DND-41 (cell line): ENCODE measurements around the gene PPP1R11.

ENCODE experiments used
- ATAC-seq: fragments of 200-7000 bp; cut with Tn5 transposase; 3 replicates; pipeline ENCODE4 v1.9.1; 2021; ENCODE audit warnings: low read depth; ENCODE audit not compliant: insufficient read depth
- DNase-seq: peaks from one replicate; pipeline ENCODE4 v3.0.0-alpha.2; 2020
- H2AFZ ChIP-seq: 2 replicates; pipeline ENCODE4 v1.6.0; 2012; ENCODE audit warnings: low read depth, low read length
- H3K27ac ChIP-seq: 2 replicates; pipeline ENCODE4 v1.5.1; 2012; ENCODE audit warnings: low read length, inconsistent platforms
- H3K27me3 ChIP-seq: fragments of 200-600 bp; sonication (generic); 2 replicates; pipeline ENCODE4 v1.6.0; 2012; ENCODE audit warnings: low read length, mild to moderate bottlenecking, inconsistent platforms; ENCODE audit not compliant: insufficient read depth, poor library complexity
- H3K36me3 ChIP-seq: 2 replicates; pipeline ENCODE4 v1.5.1; 2012; ENCODE audit warnings: low read length, inconsistent platforms; ENCODE audit not compliant: insufficient read depth
- H3K4me1 ChIP-seq: 2 replicates; pipeline ENCODE4 v1.5.1; 2012; ENCODE audit warnings: mild to moderate bottlenecking, low read length; ENCODE audit not compliant: insufficient read depth
- H3K4me2 ChIP-seq: 2 replicates; pipeline ENCODE4 v1.6.0; 2012; ENCODE audit warnings: mild to moderate bottlenecking, moderate library complexity, low read length, inconsistent platforms; ENCODE audit not compliant: insufficient read depth
- H3K4me3 ChIP-seq, 2 experiments: fragments of 200-600 bp in 1 of 2; shearing (Covaris generic) in 1 of 2; 2 replicates each; pipeline ENCODE4 v1.5.1; 2012 to 2016; ENCODE audit warnings: inconsistent platforms in 2 of 2, low read length in 2 of 2, mild to moderate bottlenecking in 2 of 2, low read depth in 1 of 2, moderate library complexity in 1 of 2
- H3K79me2 ChIP-seq: 2 replicates; pipeline ENCODE4 v1.6.0; 2012; ENCODE audit warnings: low read length, inconsistent platforms; ENCODE audit not compliant: insufficient read depth
- H3K9ac ChIP-seq: 2 replicates; pipeline ENCODE4 v1.6.0; 2012; ENCODE audit warnings: low read depth, mild to moderate bottlenecking, inconsistent platforms, low read length, moderate library complexity
- H3K9me3 ChIP-seq: 2 replicates; pipeline ENCODE4 v1.5.1; 2012; ENCODE audit warnings: low read length, moderate library complexity, mild to moderate bottlenecking, inconsistent platforms; ENCODE audit not compliant: insufficient read depth, severe bottlenecking
- H4K20me1 ChIP-seq: 2 replicates; pipeline ENCODE4 v1.6.0; 2012; ENCODE audit warnings: low read length; ENCODE audit not compliant: insufficient read depth
- EZH2 ChIP-seq: IDR thresholded peaks from 3 replicates; pipeline ENCODE4 v1.6.1; 2012; ENCODE audit warnings: borderline replicate concordance, low read depth, mild to moderate bottlenecking, moderate library complexity, low read length, inconsistent platforms; ENCODE audit not compliant: severe bottlenecking
- TF ChIP-seq, protein P1 (sequence below): IDR thresholded peaks from 2 replicates; pipeline ENCODE4 v1.5.1; 2012; ENCODE audit warnings: borderline replicate concordance, low read length, moderate library complexity, mild to moderate bottlenecking; ENCODE audit not compliant: poor library complexity, severe bottlenecking; ENCODE audit errors: extremely low read depth

Gene PPP1R11

DNA sequence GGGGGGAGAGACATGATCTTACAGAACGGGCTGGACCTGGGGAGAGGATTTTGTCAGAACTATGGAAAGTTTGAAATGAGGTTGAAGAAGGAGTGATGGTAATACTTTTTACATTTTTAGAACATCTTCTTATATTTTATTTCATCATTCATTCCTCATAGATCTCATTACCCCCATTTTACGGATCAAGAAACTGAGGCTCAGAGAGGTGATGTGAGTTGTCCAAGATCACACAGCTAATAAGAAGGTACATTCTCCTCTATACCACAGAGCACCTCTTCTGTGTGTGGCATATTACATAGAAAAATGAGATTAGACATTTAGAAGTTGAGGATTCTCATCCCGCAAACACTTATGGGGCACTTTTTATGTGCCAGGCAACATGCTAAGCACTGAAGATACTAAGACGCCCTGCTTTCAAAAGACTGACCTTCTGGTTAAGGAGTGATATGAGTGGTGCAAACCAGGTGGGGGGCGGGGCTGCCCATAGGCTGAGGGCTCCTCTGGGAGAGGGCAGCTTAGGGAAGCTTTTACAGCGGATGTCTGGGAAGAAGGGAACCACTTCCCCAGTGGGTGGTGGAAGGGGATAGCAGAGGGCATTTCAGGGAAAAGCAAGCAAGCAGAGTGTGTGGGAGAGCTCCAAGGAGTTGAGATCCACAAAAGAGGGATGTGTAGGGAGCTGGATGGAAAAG is 26.0 kb downstream of the PPP1R11 start:
- Histone ChIP-seq H3K27me3 (peaks cover 49% of the 10 kb centered on the region), H4K20me1 (no peaks in the 10 kb centered on the region), H3K4me3 (no peak overlapping the region), H3K4me1 (no peaks in the 10 kb centered on the region), H3K4me2 (no peak overlapping the region), H3K9me3 (no peaks in the 10 kb centered on the region), H3K9ac (no peak overlapping the region), H3K36me3 (no peaks in the 10 kb centered on the region), H3K27ac (no peak overlapping the region), H2AFZ (no peak overlapping the region), H3K79me2 (no peaks in the 10 kb centered on the region)
- ATAC-seq (no peak), DNase-seq (no peak)
- TF ChIP-seq EZH2: no peak
- TF ChIP-seq, protein P1, sequence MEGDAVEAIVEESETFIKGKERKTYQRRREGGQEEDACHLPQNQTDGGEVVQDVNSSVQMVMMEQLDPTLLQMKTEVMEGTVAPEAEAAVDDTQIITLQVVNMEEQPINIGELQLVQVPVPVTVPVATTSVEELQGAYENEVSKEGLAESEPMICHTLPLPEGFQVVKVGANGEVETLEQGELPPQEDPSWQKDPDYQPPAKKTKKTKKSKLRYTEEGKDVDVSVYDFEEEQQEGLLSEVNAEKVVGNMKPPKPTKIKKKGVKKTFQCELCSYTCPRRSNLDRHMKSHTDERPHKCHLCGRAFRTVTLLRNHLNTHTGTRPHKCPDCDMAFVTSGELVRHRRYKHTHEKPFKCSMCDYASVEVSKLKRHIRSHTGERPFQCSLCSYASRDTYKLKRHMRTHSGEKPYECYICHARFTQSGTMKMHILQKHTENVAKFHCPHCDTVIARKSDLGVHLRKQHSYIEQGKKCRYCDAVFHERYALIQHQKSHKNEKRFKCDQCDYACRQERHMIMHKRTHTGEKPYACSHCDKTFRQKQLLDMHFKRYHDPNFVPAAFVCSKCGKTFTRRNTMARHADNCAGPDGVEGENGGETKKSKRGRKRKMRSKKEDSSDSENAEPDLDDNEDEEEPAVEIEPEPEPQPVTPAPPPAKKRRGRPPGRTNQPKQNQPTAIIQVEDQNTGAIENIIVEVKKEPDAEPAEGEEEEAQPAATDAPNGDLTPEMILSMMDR: no peak

DNA sequence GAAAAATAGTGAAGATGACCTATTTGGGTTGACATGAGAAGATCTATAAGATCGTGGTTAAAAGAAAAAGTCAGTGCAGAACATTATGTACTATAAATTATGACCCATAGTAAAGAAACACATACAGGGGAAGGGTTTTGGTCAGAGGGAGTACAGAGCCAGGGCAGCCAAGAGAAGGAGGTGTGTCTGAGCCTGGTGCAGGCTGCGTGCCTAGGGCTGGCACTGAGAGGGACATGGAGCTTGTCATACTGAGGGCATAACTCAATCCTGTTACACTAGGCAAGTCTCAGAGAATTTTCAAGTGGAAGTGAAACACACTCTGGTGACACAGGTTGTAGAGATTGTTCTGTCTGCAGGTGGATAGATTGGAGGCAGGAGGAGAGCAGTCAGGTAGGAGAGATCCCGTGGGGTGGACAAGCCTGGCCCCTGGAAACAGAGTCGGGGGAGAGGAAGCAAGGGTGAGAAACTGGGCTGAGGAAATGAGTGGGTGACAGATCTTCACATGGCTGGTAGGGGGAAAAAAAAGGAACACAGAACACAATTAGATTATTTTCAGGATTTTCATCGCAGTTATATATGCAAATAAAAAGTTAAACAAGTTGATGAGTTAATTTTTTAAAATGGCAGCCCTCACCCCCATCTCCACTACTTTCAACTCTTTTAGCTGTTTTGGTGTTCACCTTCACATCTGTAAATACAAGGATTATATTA is 27.1 kb downstream of the PPP1R11 start:
- no peak overlapping the region for H3K4me2 ChIP-seq
- TF ChIP-seq, protein P1: no peak
- no peak for TF ChIP-seq EZH2
- no peaks in the 10 kb centered on the region for H3K36me3 ChIP-seq
- H3K4me3 ChIP-seq: no peak overlapping the region
- no peak for ATAC-seq
- no peak overlapping the region for H3K27ac ChIP-seq
- no peak for DNase-seq
- no peaks in the 10 kb centered on the region for H3K4me1 ChIP-seq
- H2AFZ ChIP-seq: no peak overlapping the region
- no peaks in the 10 kb centered on the region for H3K9me3 ChIP-seq
- H3K27me3 ChIP-seq: peaks cover 53% of the 10 kb centered on the region
- no peaks in the 10 kb centered on the region for H4K20me1 ChIP-seq
- no peak overlapping the region for H3K9ac ChIP-seq
- no peaks in the 10 kb centered on the region for H3K79me2 ChIP-seq

DNA sequence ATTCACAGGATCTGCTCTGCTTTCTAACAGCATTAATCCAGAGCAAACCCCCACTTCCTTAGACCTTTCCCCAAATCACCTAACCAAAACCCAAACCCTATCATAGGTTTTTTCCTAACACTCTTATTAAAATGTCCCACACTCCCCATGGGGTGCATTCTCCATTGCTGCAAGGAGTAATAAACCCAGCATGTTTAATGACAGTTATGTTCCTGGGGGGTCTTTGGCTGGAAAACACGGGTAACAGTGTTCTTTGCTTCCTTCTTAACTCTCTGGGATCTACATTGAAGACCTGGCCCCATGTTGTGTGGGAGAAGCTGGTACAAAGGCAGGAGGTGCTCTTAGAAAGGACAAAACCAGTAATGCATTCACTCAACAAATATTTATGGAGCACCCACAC is 29.8 kb downstream of the PPP1R11 start:
- TF ChIP-seq EZH2: no peak
- TF ChIP-seq, protein P1: no peak
- peaks cover 6% of the 10 kb centered on the region for H3K4me1 ChIP-seq
- ATAC-seq: no peak
- no peak overlapping the region for H3K9ac ChIP-seq
- no peak overlapping the region for H3K27ac ChIP-seq
- H4K20me1 ChIP-seq: no peaks in the 10 kb centered on the region
- H3K36me3 ChIP-seq: no peaks in the 10 kb centered on the region
- no peak overlapping the region for H2AFZ ChIP-seq
- H3K9me3 ChIP-seq: no peaks in the 10 kb centered on the region
- H3K79me2 ChIP-seq: no peaks in the 10 kb centered on the region
- no peak overlapping the region for H3K4me2 ChIP-seq
- no peak for DNase-seq
- H3K4me3 ChIP-seq: no peak overlapping the region
- peaks cover 71% of the 10 kb centered on the region for H3K27me3 ChIP-seq
